Jurkat, Clone E6-1 (cell line): ENCODE measurements around the gene SLCO2B1.

Experiments
- DNase-seq: peaks from one replicate; pipeline ENCODE4 v3.0.0-alpha.2; 2011; ENCODE audit warnings: low read depth, low spot score
- H3K4me3 ChIP-seq: 2 replicates; pipeline ENCODE4 v1.5.1; 2011; ENCODE audit warnings: mild to moderate bottlenecking, low read length, control low read depth, moderate library complexity

Gene SLCO2B1

DNA sequence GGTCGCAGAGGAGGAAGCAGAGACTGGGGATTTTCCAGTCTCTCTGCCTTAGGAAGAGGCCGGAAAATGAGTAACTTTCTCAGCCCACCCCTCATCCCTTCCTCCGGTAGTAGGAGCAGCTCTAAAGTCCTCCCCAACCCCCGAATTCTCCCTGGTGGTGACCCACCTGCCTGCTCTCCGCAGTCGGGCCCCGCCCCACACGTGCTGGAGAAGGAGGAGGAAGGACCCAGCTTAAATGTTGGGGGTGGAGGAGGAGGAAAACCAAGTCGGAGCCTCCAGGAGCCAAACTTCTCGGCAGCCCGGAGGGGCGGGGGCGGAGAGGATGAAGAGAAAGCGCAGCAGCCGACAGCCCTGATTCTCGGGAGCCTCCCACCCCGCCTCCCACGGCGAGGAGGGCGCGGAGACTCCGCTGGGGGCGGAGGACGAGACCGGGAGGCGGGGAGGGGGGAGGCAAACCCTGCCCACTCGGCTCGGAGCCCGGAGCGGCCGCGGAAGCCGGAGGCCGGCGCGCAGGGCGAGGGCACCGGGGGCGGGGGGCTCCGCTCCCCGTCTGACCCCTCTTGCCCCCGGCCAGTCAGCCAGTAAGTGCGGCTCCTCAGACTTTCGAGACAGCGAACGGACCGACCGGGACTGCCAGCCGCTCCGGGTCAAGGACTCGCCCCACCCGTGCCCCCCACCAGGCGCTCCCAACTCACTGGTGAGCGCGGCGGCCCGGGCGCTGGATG is 89.6 kb downstream of the SLCO2B1 start, which contains the start of gene TPBGL:
Gene TPBGL (plus strand): TSS at position 464 of the 725 bp plus-strand sequence. CDS start 276 bp downstream, outside the sequence.
- no peak for DNase-seq
- H3K4me3 ChIP-seq = peak within 1 kb of the TSS; percentile 35; the same call in 1 of the 2 replicates

DNA sequence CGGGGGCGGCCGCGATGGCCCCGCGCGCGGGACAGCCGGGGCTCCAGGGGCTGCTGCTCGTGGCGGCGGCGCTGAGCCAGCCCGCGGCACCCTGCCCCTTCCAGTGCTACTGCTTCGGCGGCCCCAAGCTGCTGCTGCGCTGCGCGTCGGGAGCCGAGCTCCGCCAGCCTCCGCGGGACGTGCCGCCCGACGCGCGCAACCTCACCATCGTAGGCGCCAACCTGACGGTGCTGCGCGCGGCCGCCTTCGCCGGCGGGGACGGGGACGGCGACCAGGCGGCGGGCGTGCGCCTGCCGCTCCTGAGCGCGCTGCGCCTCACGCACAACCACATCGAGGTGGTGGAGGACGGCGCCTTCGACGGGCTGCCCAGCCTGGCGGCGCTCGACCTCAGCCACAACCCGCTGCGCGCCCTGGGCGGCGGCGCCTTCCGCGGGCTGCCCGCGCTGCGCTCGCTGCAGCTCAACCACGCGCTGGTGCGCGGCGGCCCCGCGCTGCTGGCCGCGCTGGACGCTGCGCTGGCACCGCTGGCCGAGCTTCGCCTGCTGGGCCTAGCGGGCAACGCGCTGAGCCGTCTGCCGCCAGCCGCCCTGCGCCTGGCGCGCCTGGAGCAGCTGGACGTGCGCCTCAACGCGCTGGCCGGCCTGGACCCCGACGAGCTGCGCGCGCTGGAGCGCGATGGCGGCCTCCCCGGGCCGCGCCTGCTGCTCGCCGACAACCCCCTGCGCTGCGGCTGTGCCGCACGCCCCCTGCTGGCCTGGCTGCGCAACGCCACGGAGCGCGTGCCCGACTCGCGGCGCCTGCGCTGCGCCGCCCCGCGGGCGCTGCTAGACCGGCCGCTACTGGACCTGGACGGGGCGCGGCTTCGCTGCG is 90.4 kb downstream of the SLCO2B1 start:
- DNase-seq = peak; percentile 47
- peak overlapping the region; percentile 35; the same call in 1 of the 2 replicates for H3K4me3 ChIP-seq

DNA sequence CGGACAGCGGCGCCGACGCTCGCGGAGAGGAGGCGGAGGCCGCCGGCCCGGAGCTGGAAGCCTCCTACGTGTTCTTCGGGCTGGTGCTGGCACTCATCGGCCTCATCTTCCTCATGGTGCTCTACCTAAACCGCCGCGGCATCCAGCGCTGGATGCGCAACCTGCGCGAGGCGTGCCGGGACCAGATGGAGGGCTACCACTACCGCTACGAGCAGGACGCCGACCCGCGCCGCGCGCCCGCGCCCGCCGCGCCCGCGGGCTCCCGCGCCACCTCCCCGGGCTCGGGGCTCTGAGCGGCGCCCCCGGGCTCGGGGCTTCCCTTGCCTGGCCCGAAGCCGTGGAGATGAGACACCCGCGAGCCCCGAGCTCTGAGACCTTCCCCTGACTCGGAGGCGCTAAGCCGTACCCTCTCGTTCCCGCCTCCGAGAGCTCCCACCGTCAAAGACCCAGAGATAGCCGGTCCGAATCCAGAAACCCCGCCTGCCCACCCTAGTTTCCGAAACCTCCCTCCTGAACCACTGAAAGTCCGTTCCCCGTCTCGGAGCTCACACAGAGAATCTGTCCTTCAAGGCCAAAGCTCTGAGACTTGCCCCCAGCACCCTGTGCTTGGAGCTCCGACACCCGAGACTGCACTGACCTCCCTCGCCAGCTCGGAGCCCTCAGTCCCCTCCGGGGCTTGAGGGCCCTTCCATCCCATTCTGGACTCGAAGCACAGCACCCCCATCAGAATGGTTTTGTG is 91.2 kb downstream of the SLCO2B1 start:
- peak overlapping the region; percentile 24; the same call in 1 of the 2 replicates for H3K4me3 ChIP-seq
- DNase-seq = no peak

DNA sequence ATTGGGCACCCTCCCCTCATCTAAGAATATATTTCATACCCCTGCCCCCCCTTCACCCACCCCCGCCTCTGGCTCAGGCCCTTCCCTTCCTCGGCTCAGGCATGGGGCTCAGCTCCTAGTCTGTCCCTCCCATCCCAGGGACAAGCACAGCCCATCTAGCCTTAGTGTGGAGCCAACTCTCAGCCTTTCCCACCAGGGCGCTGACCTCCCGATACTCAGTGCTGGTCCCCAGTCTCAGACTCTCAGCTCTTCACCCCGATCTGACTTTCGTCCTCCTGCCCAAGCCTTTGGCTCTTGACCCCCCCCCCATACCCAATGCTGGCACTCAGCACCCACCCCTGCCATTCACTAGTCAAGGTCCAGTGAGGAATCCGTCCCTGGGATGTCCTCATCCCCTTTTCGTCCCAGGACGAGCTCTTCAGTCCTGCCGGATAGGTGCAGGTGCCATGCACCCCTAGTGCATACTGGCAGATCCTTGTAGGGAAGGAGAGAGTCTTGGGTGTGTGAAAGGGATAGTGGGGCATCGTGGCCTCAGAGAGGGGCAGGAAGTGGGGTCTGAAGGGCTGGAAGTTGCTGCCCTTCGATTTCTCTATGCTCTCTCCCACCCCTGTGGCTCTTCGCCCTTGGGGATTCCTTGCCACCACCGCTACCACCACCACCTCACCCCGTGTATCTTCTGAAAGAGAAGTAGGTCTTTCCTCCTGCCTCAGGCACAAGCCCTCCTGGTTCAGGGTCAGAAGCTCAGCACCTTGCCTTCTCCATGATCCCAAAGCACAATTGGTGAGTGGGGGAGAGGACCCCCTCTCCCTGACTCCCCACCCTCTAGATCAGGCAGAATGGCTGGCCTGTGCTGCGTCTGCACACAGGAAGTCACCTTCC is 92.1 kb downstream of the SLCO2B1 start:
- H3K4me3 ChIP-seq = no peak overlapping the region
- DNase-seq = no peak

DNA sequence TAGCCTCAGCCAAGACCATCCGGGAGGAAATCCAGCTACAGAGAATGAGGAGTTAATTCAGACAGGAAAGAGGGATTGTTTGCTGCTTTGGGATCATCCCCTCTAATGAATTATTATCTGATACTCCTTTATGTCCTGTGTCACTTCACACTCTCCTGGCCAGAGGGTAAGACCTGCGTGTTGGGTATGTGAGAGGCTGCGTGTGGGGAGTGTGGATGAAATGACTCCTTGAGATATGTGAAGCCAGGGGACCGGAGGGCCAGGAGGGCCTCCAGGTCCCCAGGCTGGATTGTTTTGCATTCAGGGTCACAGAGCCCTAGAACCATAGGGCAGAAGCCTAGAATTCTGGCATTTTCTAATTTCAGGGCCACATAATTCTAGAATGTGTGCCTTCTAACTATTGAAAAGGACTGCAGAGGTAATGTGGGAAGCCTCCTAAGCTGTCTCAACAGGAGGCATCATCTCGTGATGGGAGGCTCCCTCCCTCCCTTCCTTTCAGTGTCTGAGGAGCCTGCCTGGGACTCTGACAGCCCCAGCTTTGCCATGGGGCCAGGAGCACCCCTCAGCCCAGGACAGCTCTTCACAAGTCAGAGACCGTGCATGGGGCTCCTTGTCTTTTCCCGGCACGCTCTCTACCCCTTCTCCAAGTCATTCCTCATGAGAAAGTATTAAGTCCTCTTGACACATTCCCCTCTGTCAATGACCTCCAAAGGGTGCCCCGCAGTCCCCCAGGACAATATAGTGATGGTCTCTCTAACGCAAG is 93.3 kb downstream of the SLCO2B1 start:
- no peak overlapping the region for H3K4me3 ChIP-seq
- DNase-seq = no peak

DNA sequence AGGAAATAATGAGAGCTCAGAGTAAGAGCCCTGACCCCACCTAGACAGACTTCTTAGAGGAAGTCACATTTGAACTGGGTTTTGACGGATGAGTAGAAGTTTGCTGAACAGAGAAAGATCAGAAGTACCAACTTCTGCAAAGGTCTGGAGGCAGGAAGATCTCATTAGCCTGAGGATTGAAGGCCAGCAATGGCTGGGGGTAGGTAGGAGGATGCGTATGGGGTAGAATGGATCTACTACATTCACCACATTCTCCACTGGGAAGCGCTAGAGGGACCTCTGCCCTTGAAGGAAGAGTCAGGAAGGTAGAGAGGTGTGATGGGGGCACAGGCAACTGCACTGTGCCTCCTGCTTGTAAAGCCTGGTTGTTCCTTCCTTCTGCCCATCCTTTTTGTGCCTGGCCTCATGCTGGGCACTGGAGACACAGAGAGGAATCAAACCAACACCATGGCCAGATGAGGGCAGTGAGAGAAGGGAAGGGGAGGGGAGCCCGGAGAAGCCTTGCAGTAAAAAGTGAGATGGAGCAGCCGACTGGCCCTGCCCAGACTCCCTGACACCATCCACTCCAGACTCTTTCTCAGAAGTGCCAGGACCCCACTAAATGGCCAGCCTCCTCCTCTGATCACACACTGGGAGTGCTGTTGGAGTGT is 94.6 kb downstream of the SLCO2B1 start:
- DNase-seq = no peak
- H3K4me3 ChIP-seq = no peak overlapping the region

DNA sequence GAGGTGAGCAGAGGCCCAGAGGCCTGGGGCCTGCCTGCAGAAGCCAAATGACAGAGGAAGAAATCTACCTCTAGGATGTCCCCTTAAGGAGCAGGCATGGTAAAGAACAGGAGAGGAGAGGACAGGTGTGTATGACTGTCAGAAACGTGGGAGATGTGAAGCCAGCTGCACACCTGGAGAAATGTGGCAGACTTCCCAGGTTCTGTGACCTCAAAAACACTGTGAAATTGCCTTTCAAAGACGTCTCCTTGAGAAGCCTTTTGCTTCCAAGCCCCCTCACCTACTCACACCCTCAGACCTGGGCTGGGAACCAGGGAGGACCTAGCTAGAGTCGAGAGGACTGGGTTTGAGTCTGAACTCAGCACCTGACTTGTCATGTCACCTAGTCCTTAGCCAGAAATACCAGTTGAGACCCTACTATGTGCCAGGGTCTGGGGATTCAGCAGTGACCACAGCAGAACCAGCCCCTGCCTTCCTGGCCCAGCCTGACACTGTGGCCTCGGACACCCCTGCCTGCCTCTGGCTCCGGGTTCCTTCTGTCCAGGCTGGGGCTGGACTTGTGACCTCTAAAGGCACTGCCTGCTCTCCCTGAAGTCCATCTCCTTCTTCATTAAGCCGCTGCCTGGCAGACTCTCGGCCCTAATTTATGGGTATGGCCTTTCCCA is 95.2 kb downstream of the SLCO2B1 start:
- H3K4me3 ChIP-seq = no peak overlapping the region
- DNase-seq = no peak

DNA sequence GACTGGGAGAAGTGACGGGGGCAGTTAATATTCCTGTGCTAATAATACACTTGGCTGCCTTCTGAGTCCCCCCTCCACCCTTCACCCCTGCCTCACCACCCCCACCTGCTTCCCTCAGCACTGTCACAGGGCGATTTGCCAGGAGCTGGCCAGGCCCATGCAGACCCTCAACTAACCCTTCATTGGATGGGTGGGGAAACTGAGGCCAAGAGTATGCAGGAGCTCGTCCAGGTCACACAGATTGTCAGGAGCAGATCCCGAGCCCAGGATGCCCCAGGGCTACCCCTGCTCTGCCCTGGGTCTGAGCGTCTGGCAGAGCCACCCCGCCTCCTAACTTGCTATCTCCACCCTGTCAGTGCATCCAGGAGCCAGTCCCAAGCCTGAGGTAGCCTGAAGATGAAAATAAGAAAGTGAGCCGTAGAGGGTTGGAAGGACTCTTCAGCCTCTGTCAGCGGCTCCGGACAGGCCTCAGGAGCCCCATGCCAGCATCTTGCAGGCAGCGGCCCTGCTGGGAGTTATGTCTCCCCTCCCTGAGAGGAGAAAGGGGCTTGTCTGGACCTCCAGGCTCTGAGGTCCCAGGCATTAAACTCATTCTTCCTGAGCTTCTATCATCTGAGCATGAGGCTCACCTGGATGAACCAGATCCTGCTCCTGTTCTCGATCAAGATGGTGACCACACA is 95.9 kb downstream of the SLCO2B1 start:
- H3K4me3 ChIP-seq = no peak overlapping the region
- no peak for DNase-seq

DNA sequence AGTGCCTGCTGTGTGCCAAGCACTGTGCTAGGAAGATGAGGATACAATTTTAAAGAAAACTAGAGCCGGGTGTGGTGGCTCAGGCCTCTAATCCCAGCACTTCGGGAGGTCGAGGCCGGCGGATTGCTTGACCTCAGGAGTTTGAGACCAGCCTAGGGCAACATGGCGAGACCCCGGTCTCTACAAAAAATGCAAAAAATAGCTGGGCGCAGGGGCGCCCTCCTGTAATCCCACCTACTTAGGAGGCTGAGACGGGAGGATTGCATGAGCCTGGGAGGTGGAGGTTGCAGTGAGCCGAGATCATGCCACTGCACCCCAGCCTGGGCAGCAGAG is 98.0 kb downstream of the SLCO2B1 start:
- H3K4me3 ChIP-seq = no peak overlapping the region
- DNase-seq = no peak

DNA sequence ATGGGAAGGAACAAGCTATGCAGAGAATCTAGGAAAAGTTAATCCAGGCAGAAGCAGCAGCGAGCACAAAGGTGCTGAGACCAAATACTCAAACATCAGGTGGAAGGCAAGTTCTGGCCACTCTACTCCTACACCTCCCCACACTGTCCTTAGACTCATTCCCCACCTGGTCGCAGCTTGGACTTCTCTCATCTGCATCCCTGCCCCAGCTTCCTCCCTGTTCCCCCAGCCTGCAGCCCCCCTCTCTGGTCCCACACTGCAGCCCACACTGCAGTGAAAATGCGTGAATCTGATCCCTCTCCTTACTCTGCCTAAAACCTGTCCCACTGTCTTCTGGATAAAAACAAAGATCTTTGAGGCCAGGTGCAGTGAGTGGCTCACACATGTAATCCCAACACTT is 98.8 kb downstream of the SLCO2B1 start:
- DNase-seq = no peak
- H3K4me3 ChIP-seq = no peak overlapping the region

DNA sequence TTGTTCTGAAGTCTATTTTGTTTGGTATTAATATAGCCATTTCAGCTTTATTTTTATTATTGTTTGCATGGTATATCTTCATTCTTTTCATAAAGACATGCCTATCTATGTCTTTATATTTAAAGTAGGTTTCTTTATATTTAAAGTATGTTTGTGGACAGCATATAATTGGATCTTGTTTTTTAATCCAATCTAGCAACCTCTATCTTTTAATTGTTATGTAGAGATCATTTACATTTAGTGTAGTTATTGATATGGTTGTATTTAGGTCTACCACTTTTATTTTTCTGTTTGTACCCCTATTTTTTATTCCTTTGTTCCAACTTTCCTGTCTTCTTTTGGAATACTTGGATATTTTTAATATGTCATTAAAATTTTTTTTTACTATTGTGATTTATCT is 103.4 kb downstream of the SLCO2B1 start:
- no peak for DNase-seq
- no peak overlapping the region for H3K4me3 ChIP-seq
